Astrocyte (in vitro differentiated cells and primary cell): ENCODE results near the gene ING4. TPM values are rescaled to one million over a fixed set of nuclear protein-coding genes. Genes with fewer than 3 reads are reported as not detected.
A peak's percentile ranks its signal among the peaks of the same experiment; 100 is the strongest.

ENCODE experiments used
- DNase-seq: peaks from one replicate; pipeline ENCODE4 v3.0.0-alpha.2; 2010; ENCODE audit warnings: low read depth
- FAIRE-seq: peaks from 2 replicates; lab custom pipeline; 2011; peaks lifted over from hg19 to GRCh38; lab: Jason Lieb, UNC
- H2AFZ ChIP-seq: 2 replicates; pipeline ENCODE4 v1.6.0; 2012; ENCODE audit warnings: low read depth, low read length, inconsistent platforms
- H3K27ac ChIP-seq: 2 replicates; pipeline ENCODE4 v1.5.1; 2011; ENCODE audit warnings: low read depth, low read length, inconsistent platforms
- H3K27me3 ChIP-seq: 2 replicates; pipeline ENCODE4 v1.6.0; 2011; ENCODE audit warnings: low read length, inconsistent platforms; ENCODE audit not compliant: insufficient read depth
- H3K36me3 ChIP-seq: 2 replicates; pipeline ENCODE4 v1.5.1; 2011; ENCODE audit warnings: low read length, inconsistent platforms; ENCODE audit not compliant: insufficient read depth
- H3K4me1 ChIP-seq: 2 replicates; pipeline ENCODE4 v1.5.1; 2011; ENCODE audit warnings: low read length, inconsistent platforms; ENCODE audit not compliant: insufficient read depth
- H3K4me2 ChIP-seq: 2 replicates; pipeline ENCODE4 v1.6.0; 2012; ENCODE audit warnings: low read length, inconsistent platforms
- H3K4me3 ChIP-seq: 2 replicates; pipeline ENCODE4 v1.5.1; 2011; ENCODE audit warnings: low read depth, mild to moderate bottlenecking, low read length, inconsistent platforms; ENCODE audit not compliant: insufficient read depth
- H3K79me2 ChIP-seq: 2 replicates; pipeline ENCODE4 v1.6.0; 2012; ENCODE audit warnings: mild to moderate bottlenecking, low read length, inconsistent platforms; ENCODE audit not compliant: insufficient read depth
- H3K9ac ChIP-seq: 2 replicates; pipeline ENCODE4 v1.6.0; 2012; ENCODE audit warnings: mild to moderate bottlenecking, low read length, inconsistent platforms
- H3K9me3 ChIP-seq: 2 replicates; pipeline ENCODE4 v1.5.1; 2012; ENCODE audit warnings: low read depth, mild to moderate bottlenecking, low read length, inconsistent platforms; ENCODE audit not compliant: insufficient read depth
- H4K20me1 ChIP-seq: 2 replicates; pipeline ENCODE4 v1.6.0; 2012; ENCODE audit warnings: low read length, inconsistent platforms; ENCODE audit not compliant: insufficient read depth
- H3K27ac Mint-ChIP-seq: one replicate; pipeline ENCODE4 v1.8.0; 2021; ENCODE audit warnings: mild to moderate bottlenecking, mixed read lengths; ENCODE audit not compliant: unreplicated experiment
- H3K27me3 Mint-ChIP-seq: one replicate; pipeline ENCODE4 v1.8.0; 2021; ENCODE audit warnings: low read depth, mixed read lengths; ENCODE audit not compliant: unreplicated experiment
- H3K36me3 Mint-ChIP-seq: one replicate; pipeline ENCODE4 v1.8.0; 2021; ENCODE audit warnings: low read depth, mixed read lengths; ENCODE audit not compliant: unreplicated experiment
- H3K4me1 Mint-ChIP-seq: one replicate; pipeline ENCODE4 v1.8.0; 2021; ENCODE audit warnings: low read depth, mixed read lengths; ENCODE audit not compliant: unreplicated experiment
- H3K4me3 Mint-ChIP-seq: one replicate; pipeline ENCODE4 v1.8.0; 2021; ENCODE audit warnings: mild to moderate bottlenecking, moderate library complexity, mixed read lengths; ENCODE audit not compliant: unreplicated experiment
- H3K9me3 Mint-ChIP-seq: one replicate; pipeline ENCODE4 v1.8.0; 2021; ENCODE audit warnings: mild to moderate bottlenecking, mixed read lengths; ENCODE audit not compliant: unreplicated experiment
- CTCF ChIP-seq: IDR thresholded peaks from 2 replicates; pipeline ENCODE4 v1.5.1; 2011; ENCODE audit warnings: low read depth, mild to moderate bottlenecking, inconsistent platforms, low read length, moderate library complexity; ENCODE audit not compliant: insufficient read depth
- EZH2 ChIP-seq: IDR thresholded peaks from 2 replicates; pipeline ENCODE4 v1.6.1; 2012; ENCODE audit warnings: mild to moderate bottlenecking, low read length, inconsistent platforms; ENCODE audit not compliant: insufficient read depth
- total RNA-seq: library from RNA; stranded (reverse); gene quantifications from 2 replicates; pipeline ENCODE4 v1.2.1, GENCODE V29; 2021

Gene ING4
- total RNA-seq, 1 donor from 2014 or later: 30.9 TPM

- no peak for FAIRE-seq
These were observed 56.4 kb downstream of the ING4 start for GRCh38 chr12:6606331-6607131.

DNA sequence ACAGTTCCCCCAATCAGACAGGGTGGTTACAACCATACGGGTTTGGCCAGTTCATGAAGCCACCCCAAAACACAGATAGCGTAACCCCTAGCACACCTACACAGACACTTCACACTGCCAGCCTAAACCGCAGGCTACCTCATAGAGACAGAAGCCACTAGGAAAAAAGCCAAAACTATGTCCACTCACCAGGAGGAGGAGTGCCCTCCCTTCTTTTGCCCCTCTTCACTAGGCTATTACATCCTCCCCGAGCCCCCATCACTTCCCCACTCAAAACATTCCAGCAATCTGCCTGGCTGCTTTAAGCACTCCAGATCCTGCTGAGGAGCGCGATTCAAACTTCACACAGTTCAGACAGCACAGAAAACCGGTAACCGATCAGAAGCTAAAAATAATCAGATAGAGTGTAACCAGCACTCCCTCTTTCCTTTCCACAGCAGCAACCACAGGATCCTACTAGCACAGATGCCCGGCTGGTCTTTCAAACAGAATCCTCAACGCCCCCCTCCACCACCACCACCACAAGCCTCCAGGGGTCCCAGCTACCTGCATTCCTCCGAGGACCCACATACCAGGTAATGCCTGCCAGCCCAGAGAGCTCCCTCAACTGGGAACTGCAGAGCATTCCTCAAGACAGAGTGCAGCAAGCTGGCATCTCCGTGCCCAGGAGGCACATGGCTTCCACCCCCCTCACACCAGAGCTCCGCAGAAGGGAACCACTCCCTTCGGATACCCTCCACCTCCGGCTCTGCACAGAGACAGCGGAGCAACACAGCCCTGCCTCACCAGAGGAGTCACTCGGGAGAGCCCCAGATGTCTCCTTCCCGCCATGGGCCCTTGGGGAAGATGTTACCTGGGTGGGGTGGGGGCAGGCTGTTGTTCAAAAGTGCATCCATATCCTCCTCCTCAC lies 57.2 kb downstream of the ING4 start:
- peak overlapping the region; percentile 44 for H3K27ac ChIP-seq
- H3K9ac ChIP-seq: peak overlapping the region; percentile 85
- no peaks in the 10 kb centered on the region for H3K27me3 ChIP-seq
- FAIRE-seq (no peak), DNase-seq (peak; percentile 19)
- TF ChIP-seq EZH2: no peak
- TF ChIP-seq CTCF: peak; percentile 2
- peak overlapping the region; percentile 78 for H3K4me3 ChIP-seq
- H3K36me3 ChIP-seq: peaks cover 19% of the 10 kb centered on the region
- H3K4me2 ChIP-seq: peak overlapping the region; percentile 99
- Mint-ChIP-seq H3K27ac (peak overlapping the region; percentile 54), H3K4me1 (peaks cover 32% of the 10 kb centered on the region), H3K36me3 (peaks cover 25% of the 10 kb centered on the region), H3K4me3 (peak overlapping the region; percentile 92), H3K27me3 (no peaks in the 10 kb centered on the region), H3K9me3 (no peaks in the 10 kb centered on the region)
- H4K20me1 ChIP-seq: peaks cover 55% of the 10 kb centered on the region
- no peak overlapping the region for H2AFZ ChIP-seq
- H3K9me3 ChIP-seq: no peaks in the 10 kb centered on the region
- H3K4me1 ChIP-seq: peaks cover 37% of the 10 kb centered on the region
- H3K79me2 ChIP-seq: peaks cover 56% of the 10 kb centered on the region

More at GRCh38 chr12:6606331-6607131, 56.4 kb downstream of the ING4 start:
- Histone ChIP-seq H3K4me1 (peaks cover 37% of the 10 kb centered on the region), H3K36me3 (peaks cover 11% of the 10 kb centered on the region), H3K4me3 (peak overlapping the region; percentile 78), H3K27ac (peak overlapping the region; percentile 44), H4K20me1 (peaks cover 46% of the 10 kb centered on the region), H3K4me2 (peak overlapping the region; percentile 99), H3K9me3 (no peaks in the 10 kb centered on the region), H3K9ac (peak overlapping the region; percentile 85), H2AFZ (no peak overlapping the region), H3K27me3 (no peaks in the 10 kb centered on the region), H3K79me2 (peaks cover 48% of the 10 kb centered on the region)
- peak overlapping the region; percentile 54 for H3K27ac Mint-ChIP-seq
- H3K27me3 Mint-ChIP-seq: no peaks in the 10 kb centered on the region
- no peaks in the 10 kb centered on the region for H3K9me3 Mint-ChIP-seq
- peaks cover 32% of the 10 kb centered on the region for H3K4me1 Mint-ChIP-seq
- no peak for DNase-seq
- TF ChIP-seq EZH2: no peak
- TF ChIP-seq CTCF: no peak
- H3K36me3 Mint-ChIP-seq: peaks cover 18% of the 10 kb centered on the region
- H3K4me3 Mint-ChIP-seq: peak overlapping the region; percentile 92
